HG03095 (cell line): ENCODE measurements around the gene MPZL1.
A peak's percentile ranks its signal among the peaks of the same experiment; 100 is the strongest.

Experiments used
- ATAC-seq: cut with Tn5 transposase; IDR thresholded peaks from one replicate; pipeline ENCODE4 v1.9.1; 2021; ENCODE audit warnings: moderate library complexity; ENCODE audit not compliant: unreplicated experiment

Gene MPZL1

DNA sequence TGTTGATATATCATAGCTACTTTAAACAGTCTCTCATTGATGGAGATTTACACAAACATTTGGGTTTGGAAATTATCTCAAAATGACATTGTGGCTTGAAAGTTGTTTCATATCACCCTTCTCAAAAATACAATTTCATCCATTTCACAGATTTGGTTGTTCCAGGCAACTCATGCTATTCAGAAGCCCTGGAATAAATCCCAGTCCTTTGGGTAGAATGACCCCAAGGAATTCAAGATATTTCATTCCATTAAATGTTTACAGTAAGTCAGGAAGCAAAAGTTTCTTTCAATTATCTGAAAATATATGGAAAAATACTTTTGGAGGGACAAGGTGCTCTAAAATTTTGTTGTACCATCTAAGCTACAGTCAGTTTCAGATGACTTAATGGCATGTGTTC is 27.1 kb downstream of the MPZL1 start:
- ATAC-seq: no peak

DNA sequence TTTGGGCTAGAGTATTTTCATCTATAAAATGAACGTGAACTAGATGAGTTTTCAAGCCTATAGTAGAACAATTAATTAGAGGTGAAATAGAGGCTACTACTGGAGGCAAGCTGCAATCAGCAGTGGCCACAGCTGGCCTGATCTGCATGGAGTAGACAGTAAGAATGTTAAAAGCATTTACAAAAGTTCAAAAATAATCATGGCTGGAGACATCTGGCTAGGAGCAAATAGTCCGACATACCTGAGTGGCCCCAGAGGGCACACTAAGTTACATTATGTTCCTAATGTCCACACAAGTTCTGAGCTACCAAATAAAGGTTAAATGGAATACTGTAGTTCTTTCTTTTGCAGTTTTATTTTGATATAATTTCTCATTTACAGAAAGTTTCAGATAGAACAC is 28.0 kb downstream of the MPZL1 start:
- no peak for ATAC-seq

GRCh38 chr1:167750641-167751040 is 28.9 kb downstream of the MPZL1 start:
- ATAC-seq: no peak

- no peak for ATAC-seq
Observed at GRCh38 chr1:167751676-167752075, 29.9 kb downstream of the MPZL1 start.

DNA sequence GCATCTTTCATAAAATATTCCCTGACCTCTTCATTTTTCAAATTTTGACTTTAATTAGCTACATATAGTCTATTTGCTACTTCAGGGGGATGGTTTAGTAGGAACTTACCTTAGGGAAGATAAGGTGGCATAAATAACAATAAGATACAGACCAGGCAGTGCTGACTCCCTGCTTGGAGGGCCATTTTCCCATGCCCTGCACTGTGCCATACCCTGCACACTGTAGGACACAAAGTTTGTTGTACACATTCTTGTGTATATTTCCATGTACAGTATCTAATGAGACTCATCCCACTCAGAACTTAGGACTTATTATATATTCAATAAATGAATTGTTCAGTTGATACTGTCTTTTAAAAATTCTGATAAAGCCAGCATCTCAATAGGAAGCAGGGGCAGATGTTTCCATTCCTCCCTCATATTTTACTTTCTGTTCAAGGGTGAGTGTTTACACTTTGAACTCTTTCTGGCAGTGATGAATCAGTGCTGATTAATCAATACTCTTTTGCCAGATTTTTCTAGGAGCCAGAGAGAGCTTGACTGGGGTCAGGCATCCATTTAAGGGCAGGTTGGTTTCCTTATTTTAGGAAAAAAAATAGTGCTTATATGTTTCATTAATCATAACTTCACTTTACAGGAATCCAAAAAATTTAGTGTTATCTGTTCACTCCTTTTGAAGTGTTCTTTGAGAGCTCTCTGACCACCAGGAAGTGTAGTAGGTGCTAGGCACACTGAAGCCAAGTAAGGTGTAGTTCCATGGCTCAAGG is 30.6 kb downstream of the MPZL1 start:
- ATAC-seq: peak; percentile 6

DNA sequence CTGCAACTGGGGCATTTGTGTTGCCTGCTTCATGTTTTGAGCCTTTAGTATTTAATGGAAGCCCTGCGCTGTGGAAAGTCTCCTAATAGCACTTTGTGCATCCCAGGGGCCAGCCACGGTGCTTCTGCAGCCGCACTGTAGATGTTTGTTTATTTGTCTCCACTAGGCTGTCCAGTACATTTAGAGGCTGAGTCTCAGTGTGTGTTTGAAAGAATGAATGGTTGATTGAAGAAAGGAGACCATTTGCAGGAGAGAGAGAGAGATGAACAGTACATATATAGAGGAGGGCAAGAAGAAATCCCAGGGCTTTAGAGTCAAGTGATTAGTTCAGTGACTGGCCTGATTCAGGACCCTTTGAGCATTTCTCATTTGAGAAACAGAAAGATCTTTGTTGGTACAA is 33.9 kb downstream of the MPZL1 start:
- no peak for ATAC-seq

DNA sequence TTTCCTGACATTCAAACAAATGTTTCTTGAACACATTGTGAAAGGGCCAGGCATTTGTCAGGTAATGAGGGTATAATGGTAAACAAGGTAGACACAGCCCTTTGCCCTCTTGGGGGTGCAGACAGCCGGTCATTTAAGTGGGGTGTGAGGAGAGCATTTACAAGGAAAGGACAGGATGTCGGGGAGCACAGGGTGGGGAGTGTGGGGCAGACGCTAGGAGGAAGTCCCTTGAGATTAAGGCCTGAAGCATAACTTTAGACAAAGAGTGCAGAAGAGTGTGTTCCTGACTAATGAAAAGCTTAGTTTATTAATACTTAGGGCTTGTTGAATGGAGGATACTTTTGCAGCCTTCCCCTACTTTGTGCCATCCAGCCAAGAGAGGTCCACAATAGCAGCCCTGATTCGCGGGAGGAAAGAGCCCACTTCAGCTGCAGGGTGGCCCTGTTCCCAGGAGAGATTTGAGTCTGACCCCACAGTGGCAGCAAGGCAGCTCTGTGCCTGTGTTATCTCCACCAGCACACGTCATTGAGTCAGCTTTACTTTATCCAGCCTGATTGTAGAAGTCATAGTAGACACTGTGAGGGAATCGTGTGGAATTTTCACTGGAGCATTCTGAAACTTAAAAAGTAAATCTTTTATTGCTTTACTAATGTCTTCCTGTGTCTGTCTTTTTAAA is 35.1 kb downstream of the MPZL1 start:
- ATAC-seq: no peak

DNA sequence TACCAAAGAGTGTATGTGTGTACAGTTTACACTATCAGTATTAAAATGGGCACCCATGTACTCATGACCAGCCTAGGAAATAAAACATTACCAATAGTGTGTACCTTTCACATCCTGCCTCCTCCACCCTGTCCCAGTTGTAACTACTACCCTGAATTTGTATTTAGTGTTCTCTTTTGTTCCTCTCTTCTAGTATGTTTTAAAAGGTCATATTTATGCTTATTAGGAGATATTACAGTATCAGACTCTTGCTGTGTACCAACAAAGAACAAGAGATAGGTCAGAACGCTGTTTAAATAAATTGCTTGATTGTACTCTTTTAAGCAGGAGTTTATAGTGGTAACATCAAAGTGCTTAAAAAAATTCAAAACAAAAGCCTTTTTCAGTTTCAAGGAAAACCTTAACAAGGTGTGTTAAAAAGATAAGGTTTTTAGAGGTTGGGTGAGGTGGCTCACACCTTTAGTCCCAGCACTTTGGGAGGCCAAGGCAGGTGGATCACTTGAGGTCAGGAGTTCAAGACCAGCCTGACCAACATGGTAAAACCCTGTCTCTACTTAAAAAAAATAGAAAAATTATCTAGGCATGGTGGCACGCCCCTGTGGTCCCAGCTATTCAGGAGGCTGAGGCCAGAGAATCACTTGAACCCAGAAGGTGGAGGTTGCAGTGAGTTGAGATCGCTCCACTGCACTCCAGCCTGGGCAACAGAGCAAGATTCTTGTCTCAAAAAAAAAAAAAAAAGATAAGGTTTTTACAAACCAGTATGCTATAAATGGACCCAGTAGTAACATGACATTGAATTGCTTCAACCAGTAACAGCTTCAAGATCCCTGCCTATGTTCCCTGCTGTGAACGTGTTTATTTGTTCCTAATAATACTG is 35.9 kb downstream of the MPZL1 start:
- no peak for ATAC-seq

DNA sequence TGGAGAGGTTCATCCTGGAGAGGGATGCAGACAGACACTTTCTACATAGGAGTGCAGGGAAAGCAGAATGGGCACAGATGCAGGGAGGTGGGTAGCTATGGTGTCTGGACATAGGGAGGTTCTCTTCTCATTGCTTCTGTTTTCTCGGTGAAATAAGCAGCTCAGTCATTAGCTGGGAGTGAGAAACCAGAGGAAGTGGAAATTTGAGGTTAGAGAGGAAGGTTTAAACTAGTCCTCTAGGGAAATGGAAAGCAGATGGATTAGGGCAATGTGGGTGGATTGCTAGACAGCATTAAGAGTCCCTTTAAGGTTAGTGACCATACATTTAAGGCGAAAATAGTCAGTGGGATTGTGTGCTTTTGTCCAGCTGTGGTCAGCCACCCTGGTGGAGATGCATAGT is 39.6 kb downstream of the MPZL1 start:
- ATAC-seq: no peak

DNA sequence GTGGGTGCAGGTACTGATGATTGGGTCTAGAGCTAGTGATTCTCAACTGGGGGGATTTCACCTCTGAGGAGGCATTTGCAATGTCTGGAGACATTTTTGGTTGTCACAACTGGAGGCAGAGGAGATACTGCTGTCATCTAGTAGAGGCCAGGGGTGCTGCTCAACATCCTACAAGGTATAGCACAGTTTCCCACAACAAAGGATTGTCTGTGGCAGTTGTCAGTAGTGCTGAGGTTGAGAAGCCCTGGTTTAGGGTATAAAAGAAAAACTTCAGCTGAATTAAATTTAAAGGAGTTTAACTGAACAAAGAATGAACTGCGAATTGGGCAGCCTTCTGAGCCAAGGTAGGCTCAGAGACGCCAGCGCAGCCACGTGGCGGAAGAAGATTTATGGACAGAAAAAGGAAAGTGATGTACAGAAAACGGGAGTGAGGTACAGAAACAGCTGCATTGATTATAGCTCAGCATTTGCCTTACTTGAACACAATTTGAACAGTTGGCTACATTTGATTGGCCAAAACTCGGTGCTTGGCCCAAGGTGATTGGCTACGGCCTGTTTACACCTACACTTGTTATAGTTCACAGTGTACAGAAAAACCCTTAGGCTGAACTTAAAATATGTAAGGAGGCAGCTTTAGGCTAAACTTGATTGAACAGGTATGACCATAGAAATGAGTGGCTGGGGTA is 40.4 kb downstream of the MPZL1 start:
- ATAC-seq: no peak

DNA sequence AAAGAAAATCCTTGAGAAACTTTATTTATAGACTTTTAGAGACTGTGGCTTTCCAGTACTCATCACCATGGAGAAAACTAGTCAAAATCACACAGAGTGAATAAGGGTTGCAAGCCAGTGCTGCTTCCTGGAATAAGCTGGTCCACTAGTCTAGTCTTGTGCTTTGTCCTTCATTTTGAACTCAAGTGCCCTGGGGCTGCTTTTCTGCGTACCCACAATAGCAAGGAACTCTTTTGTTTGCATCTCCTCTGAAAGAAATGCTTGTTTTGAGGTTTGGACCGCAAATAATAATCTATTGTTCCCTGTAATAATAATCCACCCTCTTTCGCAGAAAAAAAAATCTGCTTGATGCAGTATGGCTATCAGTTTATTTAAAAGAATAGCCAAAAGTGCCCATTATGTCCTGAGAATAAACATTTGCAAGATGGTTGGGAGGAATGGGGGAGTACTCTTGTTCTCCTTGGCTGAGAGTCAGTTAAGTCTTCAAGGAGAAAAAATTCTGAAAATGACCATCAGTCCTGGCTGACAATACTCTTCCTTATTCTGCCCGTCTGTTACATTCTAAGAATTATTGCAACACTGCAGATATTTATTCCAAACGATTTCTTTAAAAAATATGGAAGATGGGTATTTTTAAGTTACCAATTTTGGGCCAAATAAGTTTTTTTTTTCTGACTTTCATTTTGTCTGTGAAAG is 41.9 kb downstream of the MPZL1 start:
- no peak for ATAC-seq

- ATAC-seq: no peak
Observed at GRCh38 chr1:167764458-167765330, 42.9 kb downstream of the MPZL1 start.

DNA sequence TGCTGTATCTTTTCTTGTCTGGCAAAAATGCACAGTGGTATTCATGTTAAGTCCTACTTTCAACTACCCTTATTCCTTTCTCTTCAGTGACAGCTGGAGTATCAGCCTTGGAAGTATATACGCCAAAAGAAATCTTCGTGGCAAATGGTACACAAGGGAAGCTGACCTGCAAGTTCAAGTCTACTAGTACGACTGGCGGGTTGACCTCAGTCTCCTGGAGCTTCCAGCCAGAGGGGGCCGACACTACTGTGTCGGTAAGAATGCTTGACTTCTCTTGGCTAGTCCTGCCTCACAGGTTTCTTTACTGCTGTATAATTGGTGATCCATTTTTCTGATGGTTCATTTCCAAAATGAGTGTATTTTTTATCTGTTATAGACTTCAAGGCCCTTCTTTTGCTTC is 43.7 kb downstream of the MPZL1 start:
- ATAC-seq: no peak

GRCh38 chr1:167766538-167766937 is 44.8 kb downstream of the MPZL1 start:
- ATAC-seq: no peak

DNA sequence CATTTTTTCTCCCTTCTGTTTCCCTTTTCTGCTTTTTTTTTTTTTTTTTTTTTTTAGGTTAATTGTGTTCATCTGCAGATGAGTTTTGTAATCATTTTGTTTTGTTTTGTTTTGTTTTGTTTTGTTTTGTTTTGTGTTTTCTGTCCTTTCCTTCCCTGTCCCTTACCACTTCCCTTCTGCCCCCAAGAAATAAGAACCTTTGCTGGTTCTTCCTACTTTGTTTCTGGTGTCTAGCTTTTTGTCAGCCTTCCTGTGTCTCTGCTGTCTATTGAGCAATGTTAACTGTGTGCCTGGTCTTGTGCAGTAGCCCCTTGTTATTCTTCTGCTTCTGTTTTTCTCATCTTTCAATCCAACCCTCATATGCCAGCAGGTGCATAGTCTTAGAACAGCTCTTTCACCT is 46.0 kb downstream of the MPZL1 start:
- ATAC-seq: no peak

- ATAC-seq: no peak
Observed at GRCh38 chr1:167770127-167770526, 48.3 kb downstream of the MPZL1 start.

GRCh38 chr1:167772436-167772835 is 50.7 kb downstream of the MPZL1 start:
- ATAC-seq: no peak

- no peak for ATAC-seq
Observed at GRCh38 chr1:167773516-167773915, 51.7 kb downstream of the MPZL1 start.

DNA sequence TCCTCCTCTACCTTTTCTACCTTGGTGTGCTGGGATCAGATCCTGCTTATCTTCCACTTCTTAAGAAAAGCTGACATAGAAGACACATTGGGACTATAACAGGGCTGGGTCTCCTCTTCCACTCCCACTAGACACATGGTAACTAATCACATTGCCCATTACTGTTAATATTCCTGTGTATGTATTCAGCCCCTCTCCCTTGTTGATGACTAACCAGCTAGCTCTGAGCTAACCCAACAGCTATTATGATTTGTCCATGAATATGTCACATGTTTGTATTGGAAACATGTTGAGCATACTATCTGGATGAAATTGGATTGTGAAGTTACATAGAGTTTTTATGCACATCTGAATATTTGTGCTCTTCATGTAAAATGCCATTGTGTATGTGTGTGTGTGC is 52.9 kb downstream of the MPZL1 start:
- no peak for ATAC-seq

GRCh38 chr1:167775178-167775577 is 53.4 kb downstream of the MPZL1 start:
- ATAC-seq: no peak
